Measurements from ENCODE around the gene CORO2B.

- no peak for TF ChIP-seq CTCF (IDR thresholded peaks at IDR 0.05)
- TF ChIP-seq POLR2A (IDR thresholded peaks at IDR 0.05), result no peak
Measured at GRCh38 chr15:68538311-68538710, 40.5 kb upstream of the CORO2B start.

Data from uterus (tissue), 2 donors.